ENCODE data around the gene PJA2. TPM values are rescaled to one million over a fixed set of nuclear protein-coding genes. Genes with fewer than 3 reads are reported as not detected.
"Not testable (repeated sequence)": the region's sequence is repeated elsewhere in the genome, so short reads cannot be mapped to it uniquely, and the experiment has no call there.

PJA2 gene
- total RNA-seq, 4 donors from 2014 or later, result 74.5 to 120 (median 90.4) TPM

DNA sequence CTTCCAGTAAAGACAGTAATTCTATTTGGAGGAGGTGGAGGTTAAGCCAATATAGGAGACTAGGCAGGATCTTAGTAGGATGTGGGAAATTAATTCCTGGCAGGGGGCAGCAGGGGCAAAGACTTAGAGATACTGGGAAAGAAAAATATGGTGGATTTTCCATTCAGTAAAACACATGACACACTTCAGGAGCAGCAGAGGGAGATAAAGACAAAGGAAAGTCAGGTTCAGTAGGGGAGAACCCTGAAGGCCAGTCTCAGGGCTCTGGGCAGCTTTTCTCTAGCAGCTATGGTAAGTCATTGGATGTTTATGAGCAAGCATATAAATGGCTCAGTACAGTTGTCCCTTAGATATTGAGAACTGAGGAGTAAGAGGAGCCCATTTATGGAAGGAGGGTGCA is 105.5 kb downstream of the PJA2 start:
- DNase-seq (ENCODE audit: low spot score) (no peak), ATAC-seq (ENCODE audit: low FRiP score) (no peak)
- TF ChIP-seq CTCF (IDR thresholded peaks at IDR 0.05), result no peak

DNA sequence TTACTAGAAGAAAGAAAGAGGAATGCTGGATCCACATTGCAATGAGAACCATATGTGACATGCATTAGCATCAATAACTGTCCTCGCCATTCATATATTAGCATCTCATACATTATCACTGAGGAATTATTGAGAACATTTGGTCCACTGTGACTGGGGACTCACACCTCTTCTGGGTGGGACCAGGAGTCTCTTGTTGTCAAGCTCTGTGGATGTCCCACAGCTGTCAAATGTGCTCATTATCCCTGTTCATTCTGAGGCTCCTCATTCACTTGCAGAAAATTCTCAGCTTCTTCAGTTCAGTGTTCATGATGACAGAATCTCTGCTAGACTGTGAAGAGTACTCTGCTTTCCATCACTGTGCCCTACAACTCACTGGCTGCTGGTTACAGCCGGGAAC is 109.4 kb downstream of the PJA2 start:
- TF ChIP-seq CTCF (IDR thresholded peaks at IDR 0.05), result no peak
- no peak for DNase-seq (ENCODE audit: low spot score)
- no peak for ATAC-seq (ENCODE audit: low FRiP score)

- no peak for ATAC-seq (ENCODE audit: low FRiP score)
- DNase-seq (ENCODE audit: low spot score), result no peak
- TF ChIP-seq CTCF (IDR thresholded peaks at IDR 0.05), result no peak
Observed at GRCh38 chr5:109299557-109299956, 110.2 kb downstream of the PJA2 start.

DNA sequence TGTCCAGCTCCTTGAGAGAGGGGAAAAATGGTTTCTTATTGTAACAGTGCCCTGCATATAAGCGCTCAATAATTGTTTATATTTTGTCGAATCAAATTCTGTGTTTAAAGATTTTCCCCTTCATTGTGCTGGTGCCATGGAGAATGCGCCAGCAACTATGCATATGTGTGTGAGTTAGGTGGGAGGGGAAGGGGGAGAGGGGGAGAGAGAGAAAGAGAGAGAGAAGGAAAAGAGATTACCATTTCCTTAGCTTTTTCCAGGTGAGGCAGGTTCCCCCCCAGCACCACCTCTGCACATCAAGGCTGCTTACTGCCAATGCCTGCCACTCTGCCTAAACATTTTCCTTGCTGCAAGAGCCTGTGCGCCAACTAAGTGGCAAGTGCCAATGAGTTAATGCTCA is 111.0 kb downstream of the PJA2 start:
- no peak for ATAC-seq (ENCODE audit: low FRiP score)
- TF ChIP-seq CTCF (IDR thresholded peaks at IDR 0.05), result no peak
- DNase-seq (ENCODE audit: low spot score), result no peak

DNA sequence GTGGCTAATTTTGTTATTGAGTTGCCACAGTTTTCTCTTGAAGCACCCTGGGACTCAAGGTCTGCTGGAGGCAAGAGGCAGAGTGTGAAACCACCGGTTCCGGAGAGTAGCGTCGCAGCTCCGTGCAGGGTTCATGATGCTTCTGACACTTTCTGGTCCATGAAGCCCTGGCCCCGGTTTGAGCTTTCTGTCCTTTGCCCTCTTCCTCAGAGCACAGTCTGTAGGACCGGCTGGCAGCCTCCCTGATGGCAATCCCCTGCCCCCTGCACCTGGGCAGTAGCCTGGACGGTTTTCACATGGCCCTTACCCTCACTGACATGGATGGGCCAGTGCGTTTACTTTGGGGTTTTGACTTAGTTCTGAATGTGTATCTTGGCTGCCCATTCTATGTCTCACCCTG is 111.9 kb downstream of the PJA2 start:
- ATAC-seq (ENCODE audit: low FRiP score) (no peak), DNase-seq (ENCODE audit: low spot score) (no peak)
- TF ChIP-seq CTCF (IDR thresholded peaks at IDR 0.05), result no peak

- no peak for TF ChIP-seq CTCF (IDR thresholded peaks at IDR 0.05)
- ATAC-seq (ENCODE audit: low FRiP score), result no peak
- DNase-seq (ENCODE audit: low spot score), result no peak
Observed at GRCh38 chr5:109291090-109291489, 118.7 kb downstream of the PJA2 start.

GRCh38 chr5:109290231-109290630 is 119.5 kb downstream of the PJA2 start:
- no peak for ATAC-seq (ENCODE audit: low FRiP score)
- no peak for TF ChIP-seq CTCF (IDR thresholded peaks at IDR 0.05)

GRCh38 chr5:109286628-109287027 is 123.1 kb downstream of the PJA2 start:
- not testable (repeated sequence) for DNase-seq (ENCODE audit: low spot score); ATAC-seq (ENCODE audit: low FRiP score)

More at GRCh38 chr5:109290231-109290630, 119.5 kb downstream of the PJA2 start:
- DNase-seq (ENCODE audit: low spot score), result no peak

Measured in omental fat pad (tissue), 4 donors.